Endothelial cell of umbilical vein (primary cell): ENCODE data around the gene RBAK. TPM values are rescaled to one million over a fixed set of nuclear protein-coding genes. Genes with fewer than 3 reads are reported as not detected.

Experiments used
- BruUV-seq: library from RNA; stranded (reverse); fragments of 400-500 nt; replicated peaks from 2 replicates; lab custom pipeline; 2021; lab: Mats Ljungman, UMichigan
- CTCF ChIA-PET: fragments of 300-600, 350-600 bp; sonication (Branson Sonifier 250); formaldehyde crosslinking; loops from one replicate; lab custom pipeline; 2021; ENCODE audit warnings: antibody characterized with exemption, inconsistent platforms; lab: Charles Lee
- POLR2A ChIA-PET: fragments of 300-600, 350-600 bp; sonication (Branson Sonifier 250); formaldehyde crosslinking; loops from one replicate; lab custom pipeline; 2021; ENCODE audit warnings: antibody characterized with exemption, inconsistent platforms; lab: Charles Lee
- DNase-seq: peaks from one replicate; pipeline ENCODE4 v3.0.0-alpha.2; 2011; ENCODE audit warnings: low read depth, low spot score
- FAIRE-seq: peaks from 2 replicates; lab custom pipeline; 2011; peaks lifted over from hg19 to GRCh38; lab: Jason Lieb, UNC
- H2AFZ ChIP-seq: 2 replicates; pipeline ENCODE4 v1.6.0; 2012; ENCODE audit warnings: low read depth, low read length, control low read depth, inconsistent platforms
- H3K27ac ChIP-seq: 2 replicates; pipeline ENCODE4 v1.5.1; 2011; ENCODE audit warnings: low read depth, mild to moderate bottlenecking, control low read depth, low read length, moderate library complexity; ENCODE audit not compliant: insufficient read depth
- H3K27me3 ChIP-seq, 2 experiments: 2 replicates each; pipeline versions ENCODE4 v1.6.0 to v1.6.1; 2011; ENCODE audit warnings: low read length in 2 of 2, mixed read lengths in 1 of 2; ENCODE audit not compliant: control insufficient read depth in 2 of 2, insufficient read depth in 2 of 2
- H3K36me3 ChIP-seq, 2 experiments: 2 replicates in 1 of 2; 3 replicates in 1 of 2; pipeline ENCODE4 v1.5.1; 2011; ENCODE audit warnings: low read length in 2 of 2, mild to moderate bottlenecking in 1 of 2, moderate library complexity in 1 of 2; ENCODE audit not compliant: control insufficient read depth in 2 of 2, insufficient read depth in 2 of 2; ENCODE audit errors: extremely low read depth in 1 of 2
- H3K4me1 ChIP-seq: 3 replicates; pipeline ENCODE4 v1.5.1; 2011; ENCODE audit warnings: mild to moderate bottlenecking, low read length; ENCODE audit not compliant: control insufficient read depth, insufficient read depth; ENCODE audit errors: extremely low read depth
- H3K4me2 ChIP-seq: 2 replicates; pipeline ENCODE4 v1.6.1; 2011; ENCODE audit warnings: low read length, control low read depth, mixed read lengths; ENCODE audit not compliant: insufficient read depth
- H3K4me3 ChIP-seq, 3 experiments: fragments of 200-600 bp in 1 of 3; sonication (generic), shearing (Covaris generic) in 1 of 3; replicated peaks in 1 of 3; 2 replicates each; pipeline ENCODE4 v1.5.1; 2011 to 2016; ENCODE audit warnings: control low read depth in 3 of 3, low read length in 3 of 3, mild to moderate bottlenecking in 2 of 3, inconsistent platforms in 1 of 3, low read depth in 1 of 3, moderate library complexity in 1 of 3; ENCODE audit not compliant: insufficient read depth in 1 of 3
- H3K79me2 ChIP-seq: 2 replicates; pipeline ENCODE4 v1.6.0; 2012; ENCODE audit warnings: low read length, inconsistent platforms; ENCODE audit not compliant: control insufficient read depth, insufficient read depth
- H3K9ac ChIP-seq: replicated peaks from 2 replicates; pipeline ENCODE3; 2011; ENCODE audit warnings: low read length, control low read depth; ENCODE audit not compliant: insufficient read depth; ENCODE audit errors: extremely low read depth
- H3K9me1 ChIP-seq: replicated peaks from 3 replicates; pipeline ENCODE4 v1.6.0; 2011; ENCODE audit warnings: mild to moderate bottlenecking, low read length; ENCODE audit not compliant: control insufficient read depth, insufficient read depth; ENCODE audit errors: extremely low read depth
- H3K9me3 ChIP-seq: replicated peaks from 2 replicates; pipeline ENCODE4 v1.5.1; 2012; ENCODE audit warnings: low read length, inconsistent platforms; ENCODE audit not compliant: control insufficient read depth, insufficient read depth
- H4K20me1 ChIP-seq: replicated peaks from 2 replicates; pipeline ENCODE3; 2011; ENCODE audit warnings: mild to moderate bottlenecking, low read length; ENCODE audit not compliant: control insufficient read depth, insufficient read depth; ENCODE audit errors: extremely low read depth
- CTCF ChIP-seq, 2 donors: IDR thresholded peaks; 1 replicate in 1 of 2; 2 replicates in 1 of 2; pipeline ENCODE4 v1.5.1; 2011; ENCODE audit warnings: low read length in 2 of 2, mild to moderate bottlenecking in 2 of 2, moderate library complexity in 2 of 2, control low read depth in 1 of 2, inconsistent platforms in 1 of 2, low read depth in 1 of 2; ENCODE audit not compliant: insufficient read depth in 1 of 2; ENCODE audit errors: extremely low read depth in 1 of 2
- EZH2 ChIP-seq: IDR thresholded peaks from 2 replicates; pipeline ENCODE4 v1.6.1; 2012; ENCODE audit warnings: borderline replicate concordance, low read depth, mild to moderate bottlenecking, moderate library complexity, low read length, inconsistent platforms; ENCODE audit not compliant: severe bottlenecking
- FOS ChIP-seq: IDR thresholded peaks from 2 replicates; pipeline ENCODE4 v1.6.1; 2011; ENCODE audit warnings: mild to moderate bottlenecking, low read length, moderate library complexity, borderline replicate concordance; ENCODE audit not compliant: insufficient read depth
- JUN ChIP-seq: IDR thresholded peaks from 2 replicates; pipeline ENCODE4 v1.6.1; 2011; ENCODE audit warnings: borderline replicate concordance, low read depth; ENCODE audit not compliant: insufficient read length, insufficient read depth
- MYC ChIP-seq: IDR thresholded peaks from one replicate; pipeline ENCODE4 v1.6.1; 2011; ENCODE audit warnings: mild to moderate bottlenecking, low read depth, low read length
- POLR2A ChIP-seq: IDR thresholded peaks from 2 replicates; pipeline ENCODE4 v1.6.1; 2012; ENCODE audit warnings: low read depth, mild to moderate bottlenecking, control low read depth, low read length
- POLR2AphosphoS5 ChIP-seq: IDR thresholded peaks from 2 replicates; pipeline ENCODE4 v1.6.1; 2012; ENCODE audit warnings: low read depth, mild to moderate bottlenecking, control low read depth, low read length, moderate library complexity; ENCODE audit not compliant: insufficient read depth
- dilution Hi-C: fragments of 300-500 bp; cut with MboI; formaldehyde crosslinking; loops from one replicate; pipeline ENCODE4 v1.15.0; 2019; ENCODE audit warnings: low sequenced_read_pairs; ENCODE audit not compliant: extremely low pct_ligation_motif_present
- intact Hi-C: fragments of 100-400 bp; cut with micrococcal nuclease; formaldehyde crosslinking; loops from one replicate; pipeline ENCODE4 v1.10.0; 2022
- polyA plus RNA-seq, 4 experiments: library from polyadenylated mRNA; depleted of rRNA in 3 of 4; stranded (reverse) in 3 of 4; unstranded in 1 of 4; fragments of >200 nt; gene quantifications; 2 replicates each; pipeline versions ENCODE4 v1.2.1 to v1.2.3, GENCODE V29; 2011 to 2012; ENCODE audit warnings: missing spikeins in 1 of 4
- total RNA-seq: library from RNA; stranded (reverse); gene quantifications from 2 replicates; pipeline ENCODE4 v1.2.3, GENCODE V29; 2021
- TF ChIP-seq, protein P1 (sequence below): IDR thresholded peaks from 2 replicates; pipeline ENCODE4 v1.6.1; 2011; ENCODE audit not compliant: insufficient read depth, insufficient read length

RBAK gene
- total and polyA plus RNA-seq, 2 donors (not counting 3 experiments of a cell fraction or from before 2014, with no cell fraction given), result 1.4 to 8.6 TPM

DNA sequence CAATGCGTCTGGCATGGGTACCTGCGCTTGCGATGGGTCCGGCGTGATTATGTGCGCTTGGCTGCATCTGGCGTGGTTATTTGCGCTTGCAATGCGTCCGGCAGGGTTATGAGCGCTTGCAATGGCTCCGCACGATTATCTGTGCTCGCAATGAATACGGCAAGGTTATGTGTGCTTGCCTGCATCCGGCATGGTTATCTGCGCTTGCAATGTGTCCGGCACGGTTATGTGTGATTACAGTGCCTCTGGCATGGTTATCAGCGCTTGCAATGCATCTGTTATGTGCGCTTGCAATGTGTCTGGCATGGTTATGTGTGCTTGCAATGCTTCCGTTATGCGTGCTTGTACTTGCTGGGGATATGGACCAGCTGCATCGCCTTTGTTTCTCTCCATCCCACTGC is 37.7 kb downstream of the RBAK start:
- no peak overlapping the region for H3K9ac ChIP-seq
- no peaks in the 10 kb centered on the region for H3K4me1 ChIP-seq
- no peaks in the 10 kb centered on the region for H3K27me3 ChIP-seq
- ChIA-PET CTCF (interaction anchor here (0.8 to 4.9 kb wide), 4 partner anchors 109 to 287 kb away, joined by 4 to 121 read pairs (median 56); no protein-coding TSS in a partner anchor), POLR2A (no interaction called here)
- dilution Hi-C loops (no loop called here), intact Hi-C loops (loop anchor here (10.0 kb wide), 1 partner anchor 469 kb away; no protein-coding TSS in a partner anchor)
- TF ChIP-seq, protein P1, sequence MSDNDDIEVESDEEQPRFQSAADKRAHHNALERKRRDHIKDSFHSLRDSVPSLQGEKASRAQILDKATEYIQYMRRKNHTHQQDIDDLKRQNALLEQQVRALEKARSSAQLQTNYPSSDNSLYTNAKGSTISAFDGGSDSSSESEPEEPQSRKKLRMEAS, result no peak
- TF ChIP-seq POLR2AphosphoS5 (no peak), FOS (no peak)
- no peaks in the 10 kb centered on the region for H3K36me3 ChIP-seq
- DNase-seq (no peak), FAIRE-seq (no peak)
- no peaks in the 10 kb centered on the region for H3K9me1 ChIP-seq
- no peak overlapping the region for H3K27ac ChIP-seq
- BruUV-seq, result no TSS peak
- no peaks in the 10 kb centered on the region for H4K20me1 ChIP-seq
- H3K79me2 ChIP-seq, result no peaks in the 10 kb centered on the region
- no peak overlapping the region for H2AFZ ChIP-seq
- no peaks in the 10 kb centered on the region for H3K9me3 ChIP-seq
- H3K4me2 ChIP-seq, result no peak overlapping the region
- no peak overlapping the region for H3K4me3 ChIP-seq

GRCh38 chr7:5086256-5086655 is 40.6 kb downstream of the RBAK start:
- Histone ChIP-seq H3K4me1 (no peaks in the 10 kb centered on the region), H3K27ac (no peak overlapping the region), H3K4me3 (no peak overlapping the region), H3K9me1 (no peaks in the 10 kb centered on the region), H3K27me3 (no peaks in the 10 kb centered on the region), H3K9ac (no peak overlapping the region), H3K9me3 (no peaks in the 10 kb centered on the region), H3K4me2 (no peak overlapping the region), H3K79me2 (no peaks in the 10 kb centered on the region), H4K20me1 (no peaks in the 10 kb centered on the region), H2AFZ (no peak overlapping the region), H3K36me3 (no peaks in the 10 kb centered on the region)
- DNase-seq, result no peak
- BruUV-seq, result no TSS peak
- dilution Hi-C loops (no loop called here), intact Hi-C loops (loop anchor here (5.0 to 10.0 kb wide), 2 partner anchors 86 to 471 kb away; no protein-coding TSS in a partner anchor)
- TF ChIP-seq, protein P1, result no peak
- TF ChIP-seq JUN, result no peak
- TF ChIP-seq FOS, result no peak
- TF ChIP-seq CTCF (IDR thresholded peaks at IDR 0.05; ENCODE audit: extremely low read depth in 1 of 2, insufficient read depth in 1 of 2, low read depth in 1 of 2, low read length in 2 of 2), result no peak
- no peak for TF ChIP-seq POLR2AphosphoS5
- TF ChIP-seq EZH2, result no peak
- no peak for TF ChIP-seq POLR2A
- TF ChIP-seq MYC, result no peak
- ChIA-PET CTCF (interaction anchor here (1.1 to 4.9 kb wide), 7 partner anchors 20 to 290 kb away, joined by 3 to 121 read pairs (median 13); no protein-coding TSS in a partner anchor), POLR2A (no interaction called here)
- FAIRE-seq, result no peak
